ENCODE results near the gene CD8A.

The CD8A gene

GRCh38 chr2:86750240-86750839, 40.4 kb downstream of the CD8A start:
- no peak overlapping the region for H3K27ac ChIP-seq (ENCODE audit: low read depth, low read length)
- no peak overlapping the region for H3K4me2 ChIP-seq (ENCODE audit: low read length)
- no peaks in the 10 kb centered on the region for H3K9me2 ChIP-seq (replicated peaks; ENCODE audit: control insufficient read depth, low read length)
- peaks cover 69% of the 10 kb centered on the region for H3K79me2 ChIP-seq (ENCODE audit: control insufficient read depth, low read length)
- no peaks in the 10 kb centered on the region for H3F3A ChIP-seq (ENCODE audit: control insufficient read depth, insufficient read depth)
- no peaks in the 10 kb centered on the region for H3K27me3 ChIP-seq (ENCODE audit: control insufficient read depth, low read length)
- no peaks in the 10 kb centered on the region for H4K20me1 ChIP-seq (ENCODE audit: control insufficient read depth, insufficient read depth, low read depth, low read length)
- H3K4me1 ChIP-seq (ENCODE audit: control insufficient read depth, low read length): peaks cover 19% of the 10 kb centered on the region
- TF ChIP-seq EZH2phosphoT487 (IDR thresholded peaks at IDR 0.05; ENCODE audit: borderline replicate concordance, low read length) (no peak), CTCF (IDR thresholded peaks at IDR 0.05; ENCODE audit: low read depth, low read length, poor library complexity, severe bottlenecking) (no peak)
- H3K36me3 ChIP-seq (ENCODE audit: control insufficient read depth, low read length): peaks cover 89% of the 10 kb centered on the region
- H3K4me3 ChIP-seq (ENCODE audit: low read length): no peak overlapping the region
- peaks cover 4% of the 10 kb centered on the region; the same call in 1 of the 2 replicates for H3K9me3 ChIP-seq (ENCODE audit: control insufficient read depth, insufficient read depth, low read length)

GRCh38 chr2:86747711-86748639, 42.7 kb downstream of the CD8A start:
- H3K4me3 ChIP-seq (ENCODE audit: low read length): no peak overlapping the region
- no peaks in the 10 kb centered on the region for H4K20me1 ChIP-seq (ENCODE audit: control insufficient read depth, insufficient read depth, low read depth, low read length)
- H3K9me2 ChIP-seq (replicated peaks; ENCODE audit: control insufficient read depth, low read length): no peaks in the 10 kb centered on the region
- no peaks in the 10 kb centered on the region for H3F3A ChIP-seq (ENCODE audit: control insufficient read depth, insufficient read depth)
- H3K4me2 ChIP-seq (ENCODE audit: low read length): peak overlapping the region; percentile 27
- no peak overlapping the region for H3K27ac ChIP-seq (ENCODE audit: low read depth, low read length)
- H3K27me3 ChIP-seq (ENCODE audit: control insufficient read depth, low read length): no peaks in the 10 kb centered on the region
- peaks cover 88% of the 10 kb centered on the region for H3K79me2 ChIP-seq (ENCODE audit: control insufficient read depth, low read length)
- no peak for TF ChIP-seq CTCF (IDR thresholded peaks at IDR 0.05; ENCODE audit: low read depth, low read length, poor library complexity, severe bottlenecking)
- no peak for TF ChIP-seq EZH2phosphoT487 (IDR thresholded peaks at IDR 0.05; ENCODE audit: borderline replicate concordance, low read length)
- H3K9me3 ChIP-seq (ENCODE audit: control insufficient read depth, insufficient read depth, low read length): peaks cover 4% of the 10 kb centered on the region; the same call in 1 of the 2 replicates
- peaks cover 19% of the 10 kb centered on the region for H3K4me1 ChIP-seq (ENCODE audit: control insufficient read depth, low read length)
- H3K36me3 ChIP-seq (ENCODE audit: control insufficient read depth, low read length): peaks cover 83% of the 10 kb centered on the region

GRCh38 chr2:86746939-86747338, 43.8 kb downstream of the CD8A start:
- peaks cover 74% of the 10 kb centered on the region for H3K36me3 ChIP-seq (ENCODE audit: control insufficient read depth, low read length)
- H3K79me2 ChIP-seq (ENCODE audit: control insufficient read depth, low read length): peaks cover 87% of the 10 kb centered on the region
- no peaks in the 10 kb centered on the region for H4K20me1 ChIP-seq (ENCODE audit: control insufficient read depth, insufficient read depth, low read depth, low read length)

More at GRCh38 chr2:86746939-86747338, 43.8 kb downstream of the CD8A start:
- H3K27ac ChIP-seq (ENCODE audit: low read depth, low read length): no peak overlapping the region
- H3K9me2 ChIP-seq (replicated peaks; ENCODE audit: control insufficient read depth, low read length): no peaks in the 10 kb centered on the region
- peaks cover 19% of the 10 kb centered on the region for H3K4me1 ChIP-seq (ENCODE audit: control insufficient read depth, low read length)
- H3K4me2 ChIP-seq (ENCODE audit: low read length): no peak overlapping the region
- TF ChIP-seq EZH2phosphoT487 (IDR thresholded peaks at IDR 0.05; ENCODE audit: borderline replicate concordance, low read length) (no peak), CTCF (IDR thresholded peaks at IDR 0.05; ENCODE audit: low read depth, low read length, poor library complexity, severe bottlenecking) (no peak)
- H3K4me3 ChIP-seq (ENCODE audit: low read length): no peak overlapping the region
- H3K9me3 ChIP-seq (ENCODE audit: control insufficient read depth, insufficient read depth, low read length): peaks cover 4% of the 10 kb centered on the region; the same call in 1 of the 2 replicates
- no peaks in the 10 kb centered on the region for H3K27me3 ChIP-seq (ENCODE audit: control insufficient read depth, low read length)
- H3F3A ChIP-seq (ENCODE audit: control insufficient read depth, insufficient read depth): no peaks in the 10 kb centered on the region
